RWPE1 (cell line): ENCODE measurements around the gene HES2.

ENCODE experiments used
- CTCF ChIA-PET: fragments of 350-600 bp; sonication (Branson Sonifier 250); formaldehyde crosslinking; extraction: SDS; loops from one replicate; lab custom pipeline; 2021; lab: Yijun Ruan, JAX
- POLR2A ChIA-PET: fragments of 400-600 bp; formaldehyde crosslinking; extraction: SDS; loops from one replicate; lab custom pipeline; 2020; ENCODE audit warnings: antibody characterized with exemption; ENCODE audit not compliant: low non-redundant PET; lab: Yijun Ruan, JAX
- DNase-seq: peaks from one replicate; pipeline ENCODE4 v3.0.0; 2012; ENCODE audit warnings: low spot score
- H3K27ac ChIP-seq: fragments of 450-650 bp; 2 replicates; pipeline ENCODE4 v1.5.1; 2017
- CTCF ChIP-seq: fragments of 450-650 bp; conservative IDR thresholded peaks from 2 replicates; pipeline ENCODE4 v1.5.1; 2017; ENCODE audit warnings: low read depth, mild to moderate bottlenecking

HES2 gene

GRCh38 chr1:6419804-6420453 lies at the start of gene HES2:
TSS of gene HES2 (minus strand) at chr1:6419919. CDS start at chr1:6419820, 99 bp downstream.
- POLR2A ChIA-PET, result interaction anchor here (0.5 kb wide), 1 partner anchor 39 kb away, joined by 3 read pairs; no protein-coding TSS in a partner anchor
- peak; percentile 84 for DNase-seq
- CTCF ChIA-PET, result interaction anchor here (0.6 to 6.8 kb wide), 3 partner anchors 19 to 185 kb away, joined by 4 to 85 read pairs (median 5); no protein-coding TSS in a partner anchor
- H3K27ac ChIP-seq, result peak within 1 kb of the TSS; percentile 66
- TF ChIP-seq CTCF, result no peak

DNA sequence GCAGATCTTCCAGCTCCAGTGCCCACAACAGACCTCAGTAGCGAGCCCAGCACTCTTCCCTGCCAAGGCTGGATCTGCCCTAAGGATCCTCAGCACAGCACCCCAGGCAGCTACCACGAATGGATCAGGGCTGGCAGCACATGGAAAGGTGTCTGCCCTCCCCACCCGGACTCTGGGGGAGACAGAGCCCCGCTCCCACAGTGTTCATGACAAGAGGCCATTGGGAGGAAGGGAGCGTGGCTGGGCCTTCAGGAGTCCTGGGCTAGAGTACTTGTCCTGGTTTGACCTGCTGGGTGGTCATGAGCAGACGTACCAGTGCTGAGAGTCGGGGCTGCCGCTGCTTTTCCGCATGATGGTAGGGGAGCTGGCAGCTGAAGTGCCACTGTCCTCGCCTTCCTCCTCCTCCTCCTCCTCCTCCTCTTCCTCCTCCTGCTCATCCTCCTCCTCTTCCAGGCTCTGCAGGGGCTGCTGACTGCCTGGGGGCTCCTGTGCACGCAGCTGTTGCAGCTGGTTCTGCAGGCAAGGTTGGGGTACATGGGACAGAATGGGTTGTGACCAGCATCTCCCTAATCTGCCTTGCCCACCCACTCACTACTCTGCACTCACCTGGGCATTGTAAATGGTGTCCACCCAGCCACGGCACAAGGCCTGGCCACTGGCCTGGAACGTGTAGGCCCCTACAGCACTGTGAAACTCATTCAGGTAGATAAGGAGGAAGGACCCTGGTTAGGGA lies 49.2 kb upstream of the HES2 start:
- no peak for TF ChIP-seq CTCF
- no peak for DNase-seq
- peak overlapping the region; percentile 43 for H3K27ac ChIP-seq
- POLR2A ChIA-PET, result no interaction called here
- CTCF ChIA-PET, result interaction anchor here (0.6 kb wide), 1 partner anchor 47 kb away, joined by 3 read pairs; no protein-coding TSS in a partner anchor

DNA sequence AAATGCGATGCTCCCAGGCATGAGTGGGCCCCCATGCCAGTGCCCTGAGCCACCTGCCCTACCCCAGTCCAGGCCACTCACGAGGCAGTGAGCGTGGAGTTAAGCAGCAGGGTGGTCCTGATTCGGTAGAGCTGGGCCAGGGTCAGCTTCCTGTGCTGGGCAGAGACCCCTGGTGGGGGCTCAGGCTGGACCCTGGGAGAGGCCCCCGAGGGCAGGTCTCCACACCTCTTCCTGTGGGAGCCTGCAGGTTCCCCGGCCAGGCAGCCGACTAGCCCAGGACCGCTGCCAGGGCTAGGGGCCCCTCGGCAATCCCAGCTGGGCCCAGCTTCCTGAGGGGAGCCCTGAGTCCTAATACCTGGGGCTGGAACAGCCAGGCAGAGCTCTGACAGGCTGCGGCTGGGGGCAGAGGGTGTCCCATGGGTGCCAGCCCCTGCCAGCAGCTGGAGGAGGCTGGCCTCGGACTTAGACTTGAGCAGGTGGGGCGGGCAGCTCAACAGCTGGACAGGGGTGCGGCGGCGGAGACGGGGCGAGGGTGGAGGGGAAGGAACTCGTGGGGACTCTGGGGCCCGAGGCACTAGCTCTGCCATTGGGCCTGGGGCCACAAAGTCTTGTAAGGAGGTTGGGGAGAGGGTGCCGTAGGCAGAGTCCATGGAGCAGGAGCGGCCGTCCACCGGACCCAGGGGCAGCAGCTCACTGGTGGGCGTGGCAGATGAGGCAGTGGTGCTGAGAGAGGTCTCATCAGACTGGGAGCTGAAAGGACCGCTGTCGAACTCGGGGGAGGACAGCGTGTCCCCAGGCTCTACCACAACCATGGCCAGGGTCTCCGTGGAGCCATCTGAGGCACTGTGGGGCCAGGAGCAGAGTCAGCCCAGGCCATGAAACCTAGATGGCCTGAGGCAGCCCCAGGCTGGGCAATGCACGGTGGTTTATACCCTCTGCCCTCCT lies 48.3 kb upstream of the HES2 start:
- no peak for TF ChIP-seq CTCF
- ChIA-PET POLR2A (no interaction called here), CTCF (interaction anchor here (0.6 to 1.0 kb wide), 2 partner anchors 54 to 103 kb away, joined by 3 to 5 read pairs; no protein-coding TSS in a partner anchor)
- no peak for DNase-seq
- peak overlapping the region; percentile 52 for H3K27ac ChIP-seq

DNA sequence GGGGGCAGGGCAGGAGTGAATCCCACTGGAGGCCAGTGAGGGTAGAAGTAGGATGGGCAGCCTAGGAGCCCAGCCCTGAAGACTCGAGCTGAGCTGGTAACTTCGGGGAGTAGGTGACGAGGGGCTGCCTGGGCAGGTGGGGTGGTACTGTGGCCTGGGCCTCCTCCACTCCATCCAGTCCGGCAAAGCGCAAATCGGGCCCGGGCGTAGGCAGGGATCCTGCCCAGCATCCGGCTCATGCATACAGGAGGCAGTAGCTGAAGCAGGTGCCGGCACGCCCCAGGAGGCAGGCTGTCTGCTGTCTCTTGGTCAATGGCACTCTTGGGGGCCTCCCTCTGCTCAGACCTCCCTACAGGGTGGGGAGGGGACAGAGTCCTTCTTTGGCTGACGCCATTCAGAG lies 47.5 kb upstream of the HES2 start:
- POLR2A ChIA-PET, result no interaction called here
- DNase-seq, result no peak
- peak overlapping the region; percentile 52 for H3K27ac ChIP-seq
- TF ChIP-seq CTCF, result no peak
- CTCF ChIA-PET, result interaction anchor here (0.6 to 1.0 kb wide), 2 partner anchors 53 to 103 kb away, joined by 3 to 5 read pairs; no protein-coding TSS in a partner anchor

DNA sequence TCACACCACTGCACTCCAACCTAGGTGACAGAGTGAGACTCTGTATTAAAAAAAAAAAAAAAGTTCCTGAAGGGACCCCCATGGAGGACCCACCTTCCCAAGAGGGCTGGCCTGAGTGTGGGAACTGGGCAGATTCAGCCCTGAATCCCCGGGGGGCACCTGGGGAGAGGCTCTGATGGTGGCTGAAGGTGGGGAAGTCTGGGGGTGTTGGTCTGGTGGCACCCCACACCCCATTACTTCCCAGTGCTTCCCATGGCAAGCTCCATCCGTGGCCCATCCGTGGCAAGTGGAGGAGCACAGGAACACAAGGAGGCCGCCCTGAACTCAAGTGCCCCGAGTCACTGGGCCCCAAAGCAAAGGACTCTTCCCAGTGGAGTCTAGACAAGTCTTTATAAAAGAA lies 47.0 kb upstream of the HES2 start:
- CTCF ChIA-PET, result no interaction called here
- peak overlapping the region; percentile 52 for H3K27ac ChIP-seq
- POLR2A ChIA-PET, result no interaction called here
- no peak for TF ChIP-seq CTCF
- no peak for DNase-seq
